A673 (cell line): Measurements from ENCODE around the gene TGM5. TPM values are rescaled to one million over a fixed set of nuclear protein-coding genes. Genes with fewer than 3 reads are reported as not detected.

ENCODE experiments used
- BruUV-seq: library from RNA; stranded (reverse); fragments of 400-500 nt; replicated peaks from 2 replicates; lab custom pipeline; 2021; lab: Mats Ljungman, UMichigan
- CTCF ChIA-PET: fragments of 300-600 bp; sonication (Branson Sonifier 250); formaldehyde crosslinking; loops from one replicate; lab custom pipeline; 2022; ENCODE audit warnings: antibody characterized with exemption; lab: Charles Lee
- POLR2A ChIA-PET: fragments of 300-600 bp; sonication (Branson Sonifier 250); formaldehyde crosslinking; loops from one replicate; lab custom pipeline; 2022; ENCODE audit warnings: antibody characterized with exemption; ENCODE audit not compliant: low non-redundant PET; lab: Charles Lee
- DNase-seq: peaks from one replicate; pipeline ENCODE4 v3.0.0-alpha.2; 2015; ENCODE audit warnings: low spot score
- H3K27ac ChIP-seq: fragments of 200-600 bp; sonication (generic); 2 replicates; pipeline ENCODE4 v1.5.1; 2016; ENCODE audit warnings: mixed run types, low read depth, mild to moderate bottlenecking, mixed read lengths, antibody characterized with exemption, low read length; ENCODE audit not compliant: poor library complexity, severe bottlenecking
- H3K27me3 ChIP-seq: fragments of 200-600 bp; sonication (generic); replicated peaks from 2 replicates; pipeline ENCODE4 v1.6.1; 2017; ENCODE audit warnings: mixed run types, low read depth, mild to moderate bottlenecking, mixed read lengths, antibody characterized with exemption, low read length; ENCODE audit not compliant: insufficient read depth, poor library complexity
- H3K36me3 ChIP-seq: fragments of 200-600 bp; sonication (generic); 2 replicates; pipeline ENCODE4 v1.6.1; 2016; ENCODE audit warnings: mixed run types, mild to moderate bottlenecking, mixed read lengths, antibody characterized with exemption, low read length; ENCODE audit not compliant: insufficient read depth, poor library complexity, severe bottlenecking
- H3K4me1 ChIP-seq: fragments of 200-600 bp; sonication (generic); 2 replicates; pipeline ENCODE4 v1.6.1; 2017; ENCODE audit warnings: mixed run types, mild to moderate bottlenecking, mixed read lengths, antibody characterized with exemption, low read length; ENCODE audit not compliant: insufficient read depth, poor library complexity, severe bottlenecking
- H3K4me3 ChIP-seq: fragments of 200-600 bp; sonication (generic); 2 replicates; pipeline ENCODE4 v1.5.1; 2016; ENCODE audit warnings: low read depth, mixed run types, mild to moderate bottlenecking, mixed read lengths, low read length; ENCODE audit not compliant: poor library complexity, severe bottlenecking
- H3K9me3 ChIP-seq: fragments of 200-600 bp; sonication (generic); 2 replicates; pipeline ENCODE4 v1.6.1; 2016; ENCODE audit warnings: mixed run types, low read depth, mild to moderate bottlenecking, mixed read lengths, antibody characterized with exemption, low read length; ENCODE audit not compliant: poor library complexity, severe bottlenecking
- CTCF ChIP-seq: fragments of 300-800, 200-600 bp; sonication (generic); conservative IDR thresholded peaks from 2 replicates; pipeline ENCODE4 v1.5.1; 2017; ENCODE audit warnings: low read depth, mild to moderate bottlenecking, antibody characterized with exemption, low read length, moderate library complexity, mixed read lengths
- EZH2 ChIP-seq: fragments of 200-600 bp; sonication (generic); IDR thresholded peaks from 2 replicates; pipeline ENCODE4 v1.6.1; 2017; ENCODE audit warnings: borderline replicate concordance, low read depth, mild to moderate bottlenecking, mixed read lengths, antibody characterized with exemption, low read length; ENCODE audit not compliant: poor library complexity, severe bottlenecking
- intact Hi-C: fragments of 100-400 bp; cut with micrococcal nuclease; formaldehyde crosslinking; loops from one replicate; pipeline ENCODE4 v1.10.0; 2022; ENCODE audit not compliant: unreplicated experiment
- total RNA-seq: library from RNA; stranded (reverse); gene quantifications from 2 replicates; pipeline ENCODE4 v1.2.3, GENCODE V29; 2021

The TGM5 gene
- total RNA-seq, 1 experiment from 2014 or later: not detected

GRCh38 chr15:43279496-43279895 lies 12.8 kb upstream of the TGM5 start:
- no peaks in the 10 kb centered on the region for H3K4me1 ChIP-seq
- intact Hi-C loops: no loop called here
- no peak overlapping the region for H3K4me3 ChIP-seq
- CTCF ChIA-PET: no interaction called here
- no peak overlapping the region for H3K27ac ChIP-seq
- no TSS peak for BruUV-seq
- no peaks in the 10 kb centered on the region for H3K27me3 ChIP-seq
- H3K36me3 ChIP-seq: no peaks in the 10 kb centered on the region
- H3K9me3 ChIP-seq: no peaks in the 10 kb centered on the region
- no peak for DNase-seq
- no peak for TF ChIP-seq CTCF
- no peak for TF ChIP-seq EZH2
- POLR2A ChIA-PET: no interaction called here

GRCh38 chr15:43278869-43279268 lies 12.1 kb upstream of the TGM5 start:
- TF ChIP-seq EZH2: no peak
- TF ChIP-seq CTCF: no peak
- ChIA-PET POLR2A (no interaction called here), CTCF (no interaction called here)

GRCh38 chr15:43277901-43278300 lies 11.2 kb upstream of the TGM5 start:
- no peaks in the 10 kb centered on the region for H3K27me3 ChIP-seq
- no peak for DNase-seq
- POLR2A ChIA-PET: no interaction called here
- no peaks in the 10 kb centered on the region for H3K36me3 ChIP-seq
- no peak overlapping the region for H3K4me3 ChIP-seq
- no peaks in the 10 kb centered on the region for H3K9me3 ChIP-seq
- no peak overlapping the region for H3K27ac ChIP-seq
- intact Hi-C loops: no loop called here
- no peak for TF ChIP-seq CTCF
- CTCF ChIA-PET: no interaction called here
- H3K4me1 ChIP-seq: no peaks in the 10 kb centered on the region
- BruUV-seq: no TSS peak

More at GRCh38 chr15:43278869-43279268, 12.1 kb upstream of the TGM5 start:
- BruUV-seq: no TSS peak
- intact Hi-C loops: no loop called here
- Histone ChIP-seq H3K27me3 (no peaks in the 10 kb centered on the region), H3K36me3 (no peaks in the 10 kb centered on the region), H3K27ac (no peak overlapping the region), H3K4me3 (no peak overlapping the region), H3K4me1 (no peaks in the 10 kb centered on the region), H3K9me3 (no peaks in the 10 kb centered on the region)
- no peak for DNase-seq
